HG03469 (cell line): ENCODE results near the gene RNF212B.

Experiments
- ATAC-seq: cut with Tn5 transposase; IDR thresholded peaks from one replicate; pipeline ENCODE4 v1.9.1; 2021; ENCODE audit warnings: mild to moderate bottlenecking, moderate library complexity, moderate number of reproducible peaks; ENCODE audit not compliant: unreplicated experiment

The RNF212B gene

GRCh38 chr14:23319746-23320583 lies 82.2 kb downstream of the RNF212B start:
- ATAC-seq = no peak

- peak; percentile 80 for ATAC-seq
Measured at GRCh38 chr14:23320584-23321571, 83.1 kb downstream of the RNF212B start, which contains the start of gene PABPN1. Gene PABPN1 (plus strand): TSS chr14:23321457. CDS start chr14:23321470, 13 bp downstream.

DNA sequence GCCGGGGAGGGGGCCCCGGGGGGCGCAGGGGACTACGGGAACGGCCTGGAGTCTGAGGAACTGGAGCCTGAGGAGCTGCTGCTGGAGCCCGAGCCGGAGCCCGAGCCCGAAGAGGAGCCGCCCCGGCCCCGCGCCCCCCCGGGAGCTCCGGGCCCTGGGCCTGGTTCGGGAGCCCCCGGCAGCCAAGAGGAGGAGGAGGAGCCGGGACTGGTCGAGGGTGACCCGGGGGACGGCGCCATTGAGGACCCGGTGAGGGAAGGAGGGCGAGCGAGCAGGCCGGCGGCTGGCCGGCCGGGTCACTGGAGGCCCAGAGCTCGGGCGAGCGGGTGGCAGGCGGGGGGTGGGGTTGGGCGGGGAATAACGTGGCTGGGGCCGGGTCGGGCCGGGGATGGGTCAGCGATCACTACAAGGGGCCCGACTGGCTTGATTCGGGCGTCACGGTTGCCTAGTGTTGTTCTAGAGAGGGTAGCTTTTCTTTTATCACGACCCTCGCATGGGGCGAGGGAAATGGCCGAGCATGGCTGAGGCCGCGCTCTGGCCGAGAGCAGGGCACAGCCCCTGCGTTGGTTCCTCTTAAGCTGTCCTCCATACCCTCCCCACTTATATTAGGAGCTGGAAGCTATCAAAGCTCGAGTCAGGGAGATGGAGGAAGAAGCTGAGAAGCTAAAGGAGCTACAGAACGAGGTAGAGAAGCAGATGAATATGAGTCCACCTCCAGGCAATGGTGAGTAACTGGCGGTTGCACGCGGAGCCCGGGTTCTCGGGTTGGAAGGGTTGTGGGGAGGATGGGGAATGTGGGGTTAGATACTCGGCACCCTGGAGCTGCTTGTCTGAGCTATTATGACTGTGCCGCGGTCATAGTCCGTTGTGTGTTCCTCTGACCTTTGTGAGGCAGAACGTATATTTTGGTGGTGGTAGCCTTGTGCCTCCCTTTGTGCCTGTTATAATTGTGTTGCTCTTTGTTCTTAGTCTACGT lies 84.1 kb downstream of the RNF212B start:
- ATAC-seq = no peak
